Psoas muscle (tissue), 8 donors: ENCODE data around the gene PPP2R2C. TPM values are rescaled to one million over a fixed set of nuclear protein-coding genes. Genes with fewer than 3 reads are reported as not detected.

Experiments used
- ATAC-seq, 4 donors: fragments of 200-7000 bp; cut with Tn5 transposase; one replicate each; pipeline ENCODE4 v1.9.1; 2020; ENCODE audit warnings: moderate library complexity in 3 of 4, mild to moderate bottlenecking in 2 of 4
- DNase-seq, 2 donors: peaks; one replicate each; pipeline ENCODE4 v3.0.0-alpha.2; 2020
- H3K27ac ChIP-seq: fragments of 200-600 bp; one replicate; pipeline ENCODE4 v1.8.0; 2022
- H3K27me3 ChIP-seq, 3 donors: fragments of 200-600 bp in 1 of 3; one replicate each; pipeline versions ENCODE4 v1.6.1 to v1.8.0; 2013 to 2022; ENCODE audit warnings: low read length in 2 of 3, mild to moderate bottlenecking in 2 of 3, moderate library complexity in 1 of 3; ENCODE audit not compliant: insufficient read depth in 3 of 3
- H3K36me3 ChIP-seq, 2 donors: fragments of 200-600 bp in 1 of 2; one replicate each; pipeline versions ENCODE4 v1.6.1 to v1.8.0; 2013 to 2022; ENCODE audit warnings: low read depth in 1 of 2, mild to moderate bottlenecking in 1 of 2, moderate library complexity in 1 of 2; ENCODE audit not compliant: insufficient read depth in 1 of 2
- H3K4me1 ChIP-seq: fragments of 200-600 bp; one replicate; pipeline ENCODE4 v1.8.0; 2022
- H3K4me3 ChIP-seq: fragments of 200-600 bp; one replicate; pipeline ENCODE4 v1.8.0; 2022; ENCODE audit warnings: mild to moderate bottlenecking
- H3K9me3 ChIP-seq: fragments of 200-600 bp; one replicate; pipeline ENCODE4 v1.8.0; 2022
- CTCF ChIP-seq: fragments of 200-600 bp; IDR thresholded peaks from one replicate; pipeline ENCODE4 v1.8.0; 2022; ENCODE audit warnings: antibody characterized with exemption
- WGBS, 3 donors: extraction: QIAGEN DNeasy Blood & Tissue Kit; methylation state at CpG; one replicate each; pipeline versions ENCODE4 v1.1.6 to v1.1.7; 2013; 5-methylcytosine and 5-hydroxymethylcytosine counted together
- intact Hi-C, 2 donors: fragments of 100-400 bp; cut with DNase I; formaldehyde crosslinking; loops; one replicate each; pipeline versions ENCODE4 v1.11.0 to v1.14.2; 2022
- polyA plus RNA-seq, 3 donors: library from polyadenylated mRNA; stranded (reverse); fragments of 200-250 nt; gene quantifications; one replicate each; pipeline ENCODE4 v1.2.3, GENCODE V29; 2013
- total RNA-seq, 4 donors: library from RNA; stranded (reverse); fragmentation: NEBNext Ultra II Directional in 2 of 4; extraction: Animal tissue kit (Norgen Biotek cat#: 25700) in 2 of 4; gene quantifications; one replicate each; pipeline versions ENCODE4 v1.2.1 to v1.2.4, GENCODE V29; 2021 to 2023
- donor health status: healthy with polysubstance abuse.
- donor health status: DM: no; HTN: no; CAD: no; lungs with moderate emphysema.
- donor health status: Bipolar disorder and iron deficiency.
- donor health status: healthy.
- donor health status: DM: yes; HTN: yes; CAD: no.
- donor health status: DM: no; HTN: no; CAD: no.
- donor health status: DM: no; HTN: no; CAD: no.
- donor health status: DM: yes; HTN: yes; CAD: no.

PPP2R2C gene
- total and polyA plus RNA-seq, 7 donors, result 0.08 to 3.2 (median 1.2) TPM

GRCh38 chr4:6347511-6348045 lies 124.8 kb downstream of the PPP2R2C start:
- Histone ChIP-seq H3K27ac (no peak overlapping the region), H3K36me3 (no peaks in the 10 kb centered on the region), H3K4me1 (no peaks in the 10 kb centered on the region), H3K27me3 (peaks cover 0 to 42% (median 6%) of the 10 kb centered on the region in 3 donors), H3K9me3 (no peaks in the 10 kb centered on the region), H3K4me3 (no peak overlapping the region)
- intact Hi-C loops, result no loop called here
- ATAC-seq (no peak), DNase-seq (peak in 1 of 2 donors; percentile 19)
- 52 to 66% (median 63%) methylated on average over 17 of the region's 17 CpGs for WGBS, 3 donors
- no peak for TF ChIP-seq CTCF

- no peaks in the 10 kb centered on the region for H3K4me1 ChIP-seq
- H3K27me3 ChIP-seq, result peaks cover 0 to 35% (median 6%) of the 10 kb centered on the region in 3 donors
- no peaks in the 10 kb centered on the region for H3K36me3 ChIP-seq
- no peak for TF ChIP-seq CTCF
- ATAC-seq, result no peak
- no peak overlapping the region for H3K27ac ChIP-seq
- peak in 1 of 2 donors; percentile 42 for DNase-seq
- H3K9me3 ChIP-seq, result no peaks in the 10 kb centered on the region
- intact Hi-C loops, result no loop called here
- WGBS, 3 donors, result 77 to 78% (median 77%) methylated on average over 16 of the region's 16 CpGs
- H3K4me3 ChIP-seq, result no peak overlapping the region
Measured at GRCh38 chr4:6346373-6347110, 125.9 kb downstream of the PPP2R2C start.

GRCh38 chr4:6345866-6346265 lies 126.5 kb downstream of the PPP2R2C start:
- WGBS, 3 donors, result 70 to 80% (median 77%) methylated on average over 13 of the region's 13 CpGs

GRCh38 chr4:6345096-6345830 lies 127.2 kb downstream of the PPP2R2C start:
- H3K4me1 ChIP-seq, result no peaks in the 10 kb centered on the region
- H3K36me3 ChIP-seq, result no peaks in the 10 kb centered on the region
- no peaks in the 10 kb centered on the region for H3K9me3 ChIP-seq
- DNase-seq (no peak), ATAC-seq (no peak)
- 59 to 64% (median 63%) methylated on average over 27 of the region's 27 CpGs for WGBS, 3 donors
- intact Hi-C loops, result no loop called here
- TF ChIP-seq CTCF, result no peak
- no peak overlapping the region for H3K4me3 ChIP-seq
- H3K27me3 ChIP-seq, result peaks cover 0 to 41% (median 6%) of the 10 kb centered on the region in 3 donors
- H3K27ac ChIP-seq, result no peak overlapping the region

More at GRCh38 chr4:6345866-6346265, 126.5 kb downstream of the PPP2R2C start:
- TF ChIP-seq CTCF, result no peak
- Histone ChIP-seq H3K4me1 (no peaks in the 10 kb centered on the region), H3K4me3 (no peak overlapping the region), H3K27ac (no peak overlapping the region), H3K9me3 (no peaks in the 10 kb centered on the region), H3K27me3 (peaks cover 0 to 38% (median 6%) of the 10 kb centered on the region in 3 donors), H3K36me3 (no peaks in the 10 kb centered on the region)
- ATAC-seq (no peak), DNase-seq (peak in 1 of 2 donors; percentile 21)
- intact Hi-C loops, result no loop called here
